Keratinocyte (primary cell): Measurements from ENCODE around the gene TOP1. TPM values are rescaled to one million over a fixed set of nuclear protein-coding genes. Genes with fewer than 3 reads are reported as not detected.
A peak's percentile ranks its signal among the peaks of the same experiment; 100 is the strongest.

Experiments
- DNase-seq: peaks from one replicate; pipeline ENCODE4 v3.0.0-alpha.2; 2011; ENCODE audit warnings: low read depth, missing footprints, low spot score
- FAIRE-seq: peaks from 2 replicates; lab custom pipeline; 2011; peaks lifted over from hg19 to GRCh38; lab: Jason Lieb, UNC
- H2AFZ ChIP-seq: 2 replicates; pipeline ENCODE4 v1.6.0; 2012; ENCODE audit warnings: low read length, control low read depth, inconsistent platforms; ENCODE audit not compliant: control insufficient read depth
- H3K27ac ChIP-seq: 2 replicates; pipeline ENCODE4 v1.5.1; 2011; ENCODE audit warnings: low read length; ENCODE audit not compliant: control insufficient read depth, insufficient read depth
- H3K27me3 ChIP-seq: 3 replicates; pipeline ENCODE4 v1.6.0; 2011; ENCODE audit warnings: low read length; ENCODE audit not compliant: control insufficient read depth, insufficient read depth; ENCODE audit errors: extremely low read depth
- H3K36me3 ChIP-seq, 2 experiments: 2 replicates in 1 of 2; 3 replicates in 1 of 2; pipeline ENCODE4 v1.5.1; 2011; ENCODE audit warnings: low read length in 2 of 2, mild to moderate bottlenecking in 1 of 2; ENCODE audit not compliant: control insufficient read depth in 2 of 2, insufficient read depth in 2 of 2; ENCODE audit errors: extremely low read depth in 1 of 2
- H3K4me1 ChIP-seq: 3 replicates; pipeline ENCODE4 v1.5.1; 2011; ENCODE audit warnings: low read length; ENCODE audit not compliant: control insufficient read depth, insufficient read depth; ENCODE audit errors: extremely low read depth
- H3K4me2 ChIP-seq: 3 replicates; pipeline ENCODE4 v1.6.0; 2011; ENCODE audit warnings: low read depth, low read length; ENCODE audit not compliant: control insufficient read depth, insufficient read depth; ENCODE audit errors: extremely low read depth
- H3K4me3 ChIP-seq, 3 experiments: fragments of 200-600 bp in 1 of 3; sonication (generic) in 1 of 3; 2 replicates in 2 of 3; 3 replicates in 1 of 3; pipeline ENCODE4 v1.5.1; 2011 to 2016; ENCODE audit warnings: low read length in 3 of 3, mild to moderate bottlenecking in 3 of 3, control low read depth in 2 of 3, inconsistent platforms in 1 of 3, low read depth in 1 of 3, mixed read lengths in 1 of 3, mixed run types in 1 of 3, moderate library complexity in 1 of 3; ENCODE audit not compliant: control insufficient read depth in 2 of 3, insufficient read depth in 2 of 3; ENCODE audit errors: extremely low read depth in 1 of 3
- H3K79me2 ChIP-seq: 2 replicates; pipeline ENCODE4 v1.6.0; 2012; ENCODE audit warnings: low read length; ENCODE audit not compliant: control insufficient read depth, insufficient read depth
- H3K9ac ChIP-seq: 3 replicates; pipeline ENCODE4 v1.6.0; 2011; ENCODE audit warnings: low read length; ENCODE audit not compliant: control insufficient read depth, insufficient read depth; ENCODE audit errors: extremely low read depth
- H3K9me1 ChIP-seq: 3 replicates; pipeline ENCODE4 v1.6.0; 2011; ENCODE audit warnings: low read length; ENCODE audit not compliant: control insufficient read depth, insufficient read depth; ENCODE audit errors: extremely low read depth
- H3K9me3 ChIP-seq: 2 replicates; pipeline ENCODE4 v1.5.1; 2012; ENCODE audit warnings: low read depth, low read length; ENCODE audit not compliant: control insufficient read depth
- H4K20me1 ChIP-seq: 3 replicates; pipeline ENCODE4 v1.6.0; 2011; ENCODE audit warnings: low read length; ENCODE audit not compliant: control insufficient read depth, insufficient read depth; ENCODE audit errors: extremely low read depth
- EZH2 ChIP-seq: IDR thresholded peaks from one replicate; pipeline ENCODE4 v1.6.1; 2012; ENCODE audit warnings: inconsistent platforms, mild to moderate bottlenecking, low read length, moderate library complexity
- dilution Hi-C: fragments of 300-500 bp; cut with MboI; formaldehyde crosslinking; loops from one replicate; pipeline ENCODE4 v1.7.0; 2020; ENCODE audit warnings: low sequenced_read_pairs; ENCODE audit not compliant: extremely low pct_ligation_motif_present
- polyA plus RNA-seq, 5 experiments: library from polyadenylated mRNA; depleted of rRNA in 3 of 5; stranded (reverse) in 3 of 5; stranded (forward) in 1 of 5; unstranded in 1 of 5; fragments of >200 nt; gene quantifications; 1 replicate in 1 of 5; 2 replicates in 3 of 5; 3 replicates in 1 of 5; pipeline versions ENCODE4 v1.2.1 to v1.2.3, GENCODE V29; 2011 to 2012; ENCODE audit warnings: missing spikeins in 2 of 5, low read depth in 1 of 5, low replicate concordance in 1 of 5
- TF ChIP-seq, protein P1 (sequence below), 3 experiments: IDR thresholded peaks in 1 of 3; conservative IDR thresholded peaks in 1 of 3; optimal IDR thresholded peaks in 1 of 3; 2 replicates in 2 of 3; 3 replicates in 1 of 3; pipeline versions ENCODE3 to v1.5.1; 2011; ENCODE audit warnings: low read length in 3 of 3, mild to moderate bottlenecking in 3 of 3, moderate library complexity in 2 of 3, control low read depth in 1 of 3, inconsistent platforms in 1 of 3; ENCODE audit not compliant: insufficient read depth in 2 of 3; ENCODE audit errors: extremely low read depth in 1 of 3

TOP1 gene
- polyA plus RNA-seq, 1 donor (not counting 4 experiments of a cell fraction or from before 2014, with no cell fraction given): 25.2 TPM

DNA sequence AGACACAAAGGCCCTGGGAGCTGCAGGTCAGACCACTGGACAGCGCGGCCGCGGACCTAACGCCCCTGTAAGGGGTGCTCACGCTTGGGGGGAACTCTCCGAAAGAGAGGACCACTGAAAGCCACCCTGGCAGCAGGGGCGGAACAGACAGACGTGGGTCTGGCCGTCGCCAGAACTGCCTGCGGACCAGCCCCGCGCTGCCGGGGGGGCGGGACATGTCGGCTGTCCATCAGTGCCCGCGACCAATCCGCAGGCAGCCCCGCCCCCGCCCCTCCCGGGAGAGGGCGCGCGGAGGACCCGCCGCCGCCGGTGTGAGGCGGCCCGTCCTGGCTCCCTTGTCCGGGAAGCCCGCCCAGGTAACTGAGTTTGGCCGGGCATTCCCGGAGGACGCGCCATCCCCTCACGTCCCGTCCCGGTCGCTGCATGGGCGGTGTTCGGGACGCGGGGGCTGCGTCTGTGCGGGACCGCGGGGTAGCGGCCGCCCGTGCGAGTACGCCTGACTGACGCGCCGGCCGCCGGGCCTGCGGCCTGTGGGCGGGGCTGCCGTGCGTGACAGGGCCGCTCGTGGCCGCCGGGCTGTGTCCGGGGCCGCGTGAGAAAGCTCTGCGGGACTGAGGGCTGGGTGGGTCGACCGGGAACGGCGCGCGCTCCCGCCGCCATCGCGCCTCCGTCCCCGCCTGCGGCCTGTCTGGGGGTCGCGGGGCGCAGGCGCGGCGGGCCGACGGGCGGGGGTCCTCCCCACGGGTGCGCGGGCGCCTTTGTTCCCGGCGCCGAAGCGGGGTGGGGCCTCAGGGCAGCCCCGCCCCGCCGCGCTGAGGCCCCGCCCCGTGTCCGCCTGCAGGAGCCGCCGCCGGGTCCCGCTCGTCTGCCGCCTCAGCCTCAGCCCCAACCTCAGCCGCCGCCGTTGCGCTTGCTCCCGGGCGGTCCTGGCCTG is 108.3 kb downstream of the TOP1 start, which contains the start of gene PLCG1:
Gene PLCG1 (plus strand): TSS at position 864 of the 934 bp plus-strand sequence. CDS start 99 bp downstream, outside the sequence.
- dilution Hi-C loops: no loop called here
- H3K79me2 ChIP-seq: peaks cover 46% of the 10 kb centered on the region
- peak within 1 kb of the TSS; percentile 74 for H3K27ac ChIP-seq
- peak within 1 kb of the TSS; percentile 82 for H3K9ac ChIP-seq
- no peak for DNase-seq
- H2AFZ ChIP-seq: peak within 1 kb of the TSS; percentile 85
- no peaks in the 10 kb centered on the region for H3K27me3 ChIP-seq
- H3K4me3 ChIP-seq: peak within 1 kb of the TSS; percentile 69 to 78 (median 72)
- peaks cover 7% of the 10 kb centered on the region for H4K20me1 ChIP-seq
- H3K4me2 ChIP-seq: peak within 1 kb of the TSS; percentile 94
- no peaks in the 10 kb centered on the region for H3K9me3 ChIP-seq
- peaks cover 3% of the 10 kb centered on the region for H3K9me1 ChIP-seq
- peaks cover 0 to 2% of the 10 kb centered on the region in 2 experiments for H3K36me3 ChIP-seq
- peaks cover 46% of the 10 kb centered on the region for H3K4me1 ChIP-seq
- no peak for FAIRE-seq
- no peak for TF ChIP-seq EZH2

DNA sequence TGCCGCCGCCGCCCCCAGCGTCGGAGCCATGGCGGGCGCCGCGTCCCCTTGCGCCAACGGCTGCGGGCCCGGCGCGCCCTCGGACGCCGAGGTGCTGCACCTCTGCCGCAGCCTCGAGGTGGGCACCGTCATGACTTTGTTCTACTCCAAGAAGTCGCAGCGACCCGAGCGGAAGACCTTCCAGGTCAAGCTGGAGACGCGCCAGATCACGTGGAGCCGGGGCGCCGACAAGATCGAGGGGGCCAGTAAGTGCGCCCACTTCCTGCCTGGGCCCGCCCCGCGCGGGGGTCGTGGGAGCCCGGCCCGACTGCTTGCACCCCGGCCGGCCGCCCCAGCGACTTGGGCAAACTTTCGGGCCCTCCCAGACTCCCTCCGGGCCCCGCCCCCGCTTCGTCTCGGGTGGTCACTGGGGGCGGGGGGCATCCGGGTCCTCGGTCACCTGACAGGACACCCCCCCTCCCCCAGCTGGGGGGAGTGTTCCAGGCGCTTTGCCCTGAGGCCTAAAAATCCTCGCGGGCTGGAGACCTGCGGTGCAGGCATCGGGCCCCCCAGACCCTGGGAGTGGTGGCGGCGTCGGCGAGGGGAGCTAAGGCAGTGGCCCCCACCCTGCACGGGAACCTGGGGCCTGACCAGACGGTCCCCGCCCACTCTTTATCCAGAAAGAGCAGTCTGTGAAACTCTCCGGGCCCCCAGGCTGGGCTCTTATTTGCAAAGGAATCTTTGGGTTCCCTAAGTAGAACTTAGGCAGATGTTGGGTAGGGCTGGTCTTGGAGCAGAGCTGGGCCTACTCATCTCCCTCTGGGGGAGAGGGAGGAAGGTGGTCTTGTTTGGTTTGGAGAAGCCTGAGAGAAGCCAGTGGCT is 109.2 kb downstream of the TOP1 start:
- no peak for TF ChIP-seq EZH2
- TF ChIP-seq, protein P1, sequence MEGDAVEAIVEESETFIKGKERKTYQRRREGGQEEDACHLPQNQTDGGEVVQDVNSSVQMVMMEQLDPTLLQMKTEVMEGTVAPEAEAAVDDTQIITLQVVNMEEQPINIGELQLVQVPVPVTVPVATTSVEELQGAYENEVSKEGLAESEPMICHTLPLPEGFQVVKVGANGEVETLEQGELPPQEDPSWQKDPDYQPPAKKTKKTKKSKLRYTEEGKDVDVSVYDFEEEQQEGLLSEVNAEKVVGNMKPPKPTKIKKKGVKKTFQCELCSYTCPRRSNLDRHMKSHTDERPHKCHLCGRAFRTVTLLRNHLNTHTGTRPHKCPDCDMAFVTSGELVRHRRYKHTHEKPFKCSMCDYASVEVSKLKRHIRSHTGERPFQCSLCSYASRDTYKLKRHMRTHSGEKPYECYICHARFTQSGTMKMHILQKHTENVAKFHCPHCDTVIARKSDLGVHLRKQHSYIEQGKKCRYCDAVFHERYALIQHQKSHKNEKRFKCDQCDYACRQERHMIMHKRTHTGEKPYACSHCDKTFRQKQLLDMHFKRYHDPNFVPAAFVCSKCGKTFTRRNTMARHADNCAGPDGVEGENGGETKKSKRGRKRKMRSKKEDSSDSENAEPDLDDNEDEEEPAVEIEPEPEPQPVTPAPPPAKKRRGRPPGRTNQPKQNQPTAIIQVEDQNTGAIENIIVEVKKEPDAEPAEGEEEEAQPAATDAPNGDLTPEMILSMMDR (optimal IDR thresholded peaks at IDR 0.05 in 1 of 3, IDR thresholded peaks at IDR 0.05 in 1 of 3, conservative IDR thresholded peaks at IDR 0.05 in 1 of 3; ENCODE audit: extremely low read depth in 1 of 3, insufficient read depth in 2 of 3, low read length in 3 of 3): no peak
- peak overlapping the region; percentile 64 for H2AFZ ChIP-seq
- H4K20me1 ChIP-seq: peaks cover 10% of the 10 kb centered on the region
- no peak for FAIRE-seq
- peaks cover 3% of the 10 kb centered on the region for H3K9me1 ChIP-seq
- H3K36me3 ChIP-seq: peaks cover 0 to 2% of the 10 kb centered on the region in 2 experiments
- peak overlapping the region; percentile 94 for H3K4me2 ChIP-seq
- H3K27me3 ChIP-seq: no peaks in the 10 kb centered on the region
- no peak for DNase-seq
- peaks cover 46% of the 10 kb centered on the region for H3K4me1 ChIP-seq
- H3K79me2 ChIP-seq: peaks cover 55% of the 10 kb centered on the region
- H3K9ac ChIP-seq: peak overlapping the region; percentile 82
- peak overlapping the region; percentile 50 for H3K27ac ChIP-seq
- dilution Hi-C loops: no loop called here
- H3K9me3 ChIP-seq: no peaks in the 10 kb centered on the region
- H3K4me3 ChIP-seq: peak overlapping the region; percentile 69 to 78 (median 72)
